NCI-H1930 (cell line): ENCODE results near the gene UTP25.
"Not testable (repeated sequence)": the region's sequence is repeated elsewhere in the genome, so short reads cannot be mapped to it uniquely, and the experiment has no call there.

Experiments
- DNase-seq, 2 experiments: peaks; one replicate each; lab custom pipeline; 2025; lab: John Stamatoyannopoulos, UW

UTP25 gene

GRCh38 chr1:209895709-209896108, 67.9 kb downstream of the UTP25 start:
- DNase-seq, result no peak

DNA sequence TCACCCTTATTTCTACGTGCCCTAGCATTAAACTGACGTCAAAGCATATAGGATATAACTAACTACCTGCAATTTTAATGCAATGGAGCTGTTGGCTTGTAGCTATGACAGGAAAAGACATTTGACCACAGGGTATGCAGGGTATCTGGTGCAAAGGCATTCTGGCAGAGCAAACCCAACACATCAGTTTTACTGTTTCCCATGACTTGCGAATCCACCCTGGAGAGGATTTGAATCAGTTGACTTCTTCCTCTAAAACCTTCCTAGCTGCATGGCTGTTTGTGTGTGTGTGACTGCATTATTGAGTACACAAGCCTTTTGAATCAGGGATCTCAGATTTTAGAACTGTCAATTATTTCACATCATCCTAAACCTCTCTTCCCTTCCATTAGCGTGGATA, 68.6 kb downstream of the UTP25 start:
- DNase-seq, result no peak

DNA sequence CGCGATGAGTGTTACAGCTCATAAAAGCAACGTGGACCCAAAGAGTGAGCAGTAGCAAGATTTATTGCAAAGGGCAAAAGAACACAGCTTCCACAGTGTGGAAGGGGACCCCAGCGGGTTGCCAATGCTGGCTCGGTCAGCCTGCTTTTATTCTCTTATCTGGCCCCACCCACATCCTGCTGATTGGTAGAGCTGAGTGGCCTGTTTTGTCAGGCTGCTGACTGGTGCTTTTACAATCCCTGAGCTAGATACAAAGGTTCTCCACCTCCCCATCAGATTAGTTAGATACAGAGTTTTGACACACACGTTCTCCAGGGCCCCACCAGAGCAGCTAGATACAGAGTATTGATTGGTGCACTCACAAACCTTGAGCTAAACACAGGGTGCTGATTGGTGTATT, 70.5 kb downstream of the UTP25 start:
- DNase-seq, result not testable (repeated sequence)

DNA sequence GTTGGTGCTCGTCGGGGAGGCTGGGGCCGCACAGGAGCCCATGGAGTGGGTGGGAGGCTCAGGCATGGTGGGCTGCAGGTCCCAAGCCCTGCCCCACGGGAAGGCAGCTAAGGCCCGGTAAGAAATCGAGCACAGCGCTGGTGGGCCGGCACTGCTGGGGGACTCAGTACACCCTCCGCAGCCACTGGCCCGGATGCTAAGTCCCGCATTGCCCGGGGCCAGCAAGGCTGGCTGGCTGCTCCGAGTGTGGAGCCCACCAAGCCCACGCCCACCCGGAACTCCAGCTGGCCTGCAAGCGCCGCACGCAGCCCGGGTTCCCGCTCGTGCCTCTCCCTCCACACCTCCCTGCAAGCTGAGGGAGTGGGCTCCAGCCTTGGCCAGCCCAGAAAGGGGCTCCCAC, 71.1 kb downstream of the UTP25 start:
- DNase-seq, result not testable (repeated sequence)

DNA sequence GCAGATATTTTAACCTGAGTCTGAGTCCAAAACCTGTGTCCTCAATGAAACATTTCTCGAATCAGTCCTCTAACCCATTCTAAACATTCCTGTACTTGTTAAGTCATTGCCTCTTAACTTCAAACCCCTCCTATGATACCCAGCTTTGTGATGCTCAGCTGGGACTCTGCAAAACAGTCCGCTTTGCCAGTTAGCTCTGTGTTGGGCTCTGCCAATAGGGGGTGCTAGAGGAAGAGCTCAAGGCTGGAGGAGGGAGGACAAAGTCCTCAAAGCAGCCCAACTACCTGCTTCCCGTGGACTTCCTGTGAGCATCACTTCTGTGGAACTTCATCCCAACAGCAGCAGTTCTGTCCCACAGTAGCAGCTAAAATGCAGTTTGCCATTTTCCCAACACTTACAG, 72.2 kb downstream of the UTP25 start:
- peak in 1 of 2 experiments; percentile 22 for DNase-seq

DNA sequence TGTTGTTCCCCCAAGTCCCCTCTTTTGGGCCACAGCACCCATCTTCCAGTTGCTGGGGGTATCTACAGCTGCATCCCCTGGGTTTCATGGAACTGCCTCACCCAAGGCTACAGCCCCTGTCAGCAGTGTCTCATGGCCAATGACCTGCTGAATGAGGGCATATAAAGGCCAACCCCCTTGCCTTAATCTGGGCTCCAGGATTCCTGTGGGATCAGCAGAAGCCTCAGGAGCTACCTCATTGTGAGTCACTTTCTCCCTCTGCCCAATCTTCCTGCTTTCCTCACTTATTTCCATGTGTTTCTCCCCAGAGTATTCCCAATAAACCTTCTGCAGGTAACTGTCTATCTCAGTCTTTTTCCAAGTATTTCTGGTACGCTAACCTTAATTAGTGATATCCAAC, 73.0 kb downstream of the UTP25 start:
- no peak for DNase-seq

GRCh38 chr1:209901211-209901610, 73.4 kb downstream of the UTP25 start:
- no peak for DNase-seq

- DNase-seq, result not testable (repeated sequence)
Measured at GRCh38 chr1:209904774-209905173, 77.0 kb downstream of the UTP25 start.
